GM19372 (cell line): Measurements from ENCODE around the gene APBB2.
"Not testable (repeated sequence)": the region's sequence is repeated elsewhere in the genome, so short reads cannot be mapped to it uniquely, and the experiment has no call there.

Experiments
- ATAC-seq: cut with Tn5 transposase; IDR thresholded peaks from one replicate; pipeline ENCODE4 v1.9.1; 2021; ENCODE audit warnings: mild to moderate bottlenecking, low read depth, moderate library complexity; ENCODE audit not compliant: unreplicated experiment

APBB2 gene

GRCh38 chr4:40843696-40844095 lies 370.6 kb downstream of the APBB2 start:
- peak; percentile 42 for ATAC-seq

GRCh38 chr4:40842725-40843423 lies 371.5 kb downstream of the APBB2 start:
- no peak for ATAC-seq

GRCh38 chr4:40842318-40842717 lies 372.0 kb downstream of the APBB2 start:
- no peak for ATAC-seq

- ATAC-seq, result peak; percentile 66
Observed at GRCh38 chr4:40840985-40841571, 373.3 kb downstream of the APBB2 start.

GRCh38 chr4:40840255-40840984 lies 373.9 kb downstream of the APBB2 start:
- peak; percentile 34 for ATAC-seq

- no peak for ATAC-seq
Observed at GRCh38 chr4:40838742-40839141, 375.6 kb downstream of the APBB2 start.

GRCh38 chr4:40837094-40837870 lies 377.1 kb downstream of the APBB2 start:
- ATAC-seq, result no peak

- ATAC-seq, result no peak
Observed at GRCh38 chr4:40833212-40833611, 381.1 kb downstream of the APBB2 start.

- ATAC-seq, result no peak
Observed at GRCh38 chr4:40832175-40832574, 382.2 kb downstream of the APBB2 start.

GRCh38 chr4:40831146-40831907 lies 383.0 kb downstream of the APBB2 start:
- ATAC-seq, result no peak

- ATAC-seq, result no peak
Observed at GRCh38 chr4:40829586-40829985, 384.8 kb downstream of the APBB2 start.

GRCh38 chr4:40828661-40829060 lies 385.7 kb downstream of the APBB2 start:
- ATAC-seq, result no peak

- no peak for ATAC-seq
Observed at GRCh38 chr4:40827758-40828157, 386.6 kb downstream of the APBB2 start.

GRCh38 chr4:40826821-40827220 lies 387.5 kb downstream of the APBB2 start:
- no peak for ATAC-seq

- no peak for ATAC-seq
Observed at GRCh38 chr4:40825014-40825838, 389.1 kb downstream of the APBB2 start.

GRCh38 chr4:40822420-40823166 lies 391.7 kb downstream of the APBB2 start:
- no peak for ATAC-seq

GRCh38 chr4:40820101-40820500 lies 394.2 kb downstream of the APBB2 start:
- no peak for ATAC-seq

GRCh38 chr4:40817157-40817556 lies 397.2 kb downstream of the APBB2 start:
- not testable (repeated sequence) for ATAC-seq

- ATAC-seq, result no peak
Observed at GRCh38 chr4:40812856-40813255, 401.5 kb downstream of the APBB2 start.
